Measurements from ENCODE around the gene SEM1.

- TF ChIP-seq, protein P1, sequence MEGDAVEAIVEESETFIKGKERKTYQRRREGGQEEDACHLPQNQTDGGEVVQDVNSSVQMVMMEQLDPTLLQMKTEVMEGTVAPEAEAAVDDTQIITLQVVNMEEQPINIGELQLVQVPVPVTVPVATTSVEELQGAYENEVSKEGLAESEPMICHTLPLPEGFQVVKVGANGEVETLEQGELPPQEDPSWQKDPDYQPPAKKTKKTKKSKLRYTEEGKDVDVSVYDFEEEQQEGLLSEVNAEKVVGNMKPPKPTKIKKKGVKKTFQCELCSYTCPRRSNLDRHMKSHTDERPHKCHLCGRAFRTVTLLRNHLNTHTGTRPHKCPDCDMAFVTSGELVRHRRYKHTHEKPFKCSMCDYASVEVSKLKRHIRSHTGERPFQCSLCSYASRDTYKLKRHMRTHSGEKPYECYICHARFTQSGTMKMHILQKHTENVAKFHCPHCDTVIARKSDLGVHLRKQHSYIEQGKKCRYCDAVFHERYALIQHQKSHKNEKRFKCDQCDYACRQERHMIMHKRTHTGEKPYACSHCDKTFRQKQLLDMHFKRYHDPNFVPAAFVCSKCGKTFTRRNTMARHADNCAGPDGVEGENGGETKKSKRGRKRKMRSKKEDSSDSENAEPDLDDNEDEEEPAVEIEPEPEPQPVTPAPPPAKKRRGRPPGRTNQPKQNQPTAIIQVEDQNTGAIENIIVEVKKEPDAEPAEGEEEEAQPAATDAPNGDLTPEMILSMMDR (conservative IDR thresholded peaks at IDR 0.05 in 1 of 2, IDR thresholded peaks at IDR 0.05 in 1 of 2; ENCODE audit: extremely low read depth in 1 of 2, insufficient read depth in 1 of 2, low read depth in 1 of 2, low read length in 2 of 2), result no peak
- no peak for TF ChIP-seq EZH2 (IDR thresholded peaks at IDR 0.05; ENCODE audit: borderline replicate concordance, low read length)
These were observed 54.9 kb downstream of the SEM1 start for GRCh38 chr7:96654630-96655188.
